LNCAP (cell line): ENCODE measurements around the gene AP1S3.

Experiments used
- CTCF ChIP-seq: fragments of 450-650 bp; IDR thresholded peaks from 2 replicates; pipeline ENCODE4 v1.5.1; 2017; ENCODE audit warnings: mild to moderate bottlenecking

AP1S3 gene

GRCh38 chr2:223746611-223747010 lies 90.8 kb downstream of the AP1S3 start:
- TF ChIP-seq CTCF: no peak

GRCh38 chr2:223744580-223744979 lies 92.8 kb downstream of the AP1S3 start:
- no peak for TF ChIP-seq CTCF

- TF ChIP-seq CTCF: no peak
Observed at GRCh38 chr2:223740679-223741078, 96.7 kb downstream of the AP1S3 start.

GRCh38 chr2:223737207-223737606 lies 100.2 kb downstream of the AP1S3 start:
- TF ChIP-seq CTCF: no peak

GRCh38 chr2:223736488-223736887 lies 100.9 kb downstream of the AP1S3 start:
- no peak for TF ChIP-seq CTCF

- TF ChIP-seq CTCF: no peak
Observed at GRCh38 chr2:223735659-223736244, 101.6 kb downstream of the AP1S3 start.

DNA sequence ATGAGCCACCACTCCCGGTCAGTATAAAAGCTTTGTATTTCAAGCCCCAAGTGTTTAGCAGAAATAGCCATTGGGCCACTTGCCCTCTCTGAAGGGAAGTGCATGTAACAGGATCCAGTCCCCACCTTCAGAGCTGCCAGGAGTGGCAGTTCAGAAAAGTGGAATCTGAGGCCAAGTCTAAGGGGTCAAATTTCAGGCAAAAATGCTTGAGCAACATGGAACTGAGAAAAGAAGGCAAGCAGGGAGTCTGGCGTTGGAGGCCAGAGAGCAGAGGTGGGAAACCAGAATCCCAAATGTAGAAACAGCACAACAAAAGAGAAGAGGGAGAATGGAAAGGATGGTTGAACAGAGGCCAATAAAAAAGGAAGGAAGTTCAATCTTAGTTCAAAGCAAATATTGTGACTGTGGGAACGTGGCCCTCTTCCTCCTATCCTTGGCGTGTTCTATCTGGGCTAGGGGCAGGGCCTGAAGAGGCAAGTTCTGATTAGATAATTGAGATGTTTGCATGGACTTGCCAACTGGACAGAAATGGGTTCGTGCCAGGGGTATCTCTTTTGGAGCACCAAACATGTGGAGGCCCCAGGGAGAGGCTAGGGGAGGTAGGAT lies 102.2 kb downstream of the AP1S3 start:
- no peak for TF ChIP-seq CTCF

GRCh38 chr2:223734346-223734745 lies 103.0 kb downstream of the AP1S3 start:
- no peak for TF ChIP-seq CTCF
